ENCODE results near the gene BRINP3.
"Not testable (repeated sequence)": the region's sequence is repeated elsewhere in the genome, so short reads cannot be mapped to it uniquely, and the experiment has no call there.

Gene BRINP3

DNA sequence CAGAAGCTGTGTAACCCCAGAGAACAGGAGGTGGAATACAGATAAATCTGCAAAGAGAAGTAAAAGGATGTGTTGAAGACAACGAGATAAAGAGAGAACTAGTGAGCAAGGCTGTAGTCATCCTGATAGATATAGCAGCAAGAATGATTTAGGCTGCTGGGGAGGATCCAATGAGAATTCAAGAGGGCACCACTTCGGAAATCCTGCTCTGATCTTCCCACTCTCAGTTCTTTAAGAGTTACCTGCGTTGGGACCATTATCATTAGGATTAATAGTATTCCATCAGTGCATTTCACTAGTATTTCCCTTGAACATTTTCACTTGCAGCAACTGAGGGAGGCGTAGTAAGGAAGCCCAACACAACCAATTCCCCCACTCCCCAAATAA lies at the start of gene BRINP3:
Gene BRINP3 (minus strand): TSS at position 103 of the 387 bp plus-strand sequence.
- no peak for DNase-seq

DNA sequence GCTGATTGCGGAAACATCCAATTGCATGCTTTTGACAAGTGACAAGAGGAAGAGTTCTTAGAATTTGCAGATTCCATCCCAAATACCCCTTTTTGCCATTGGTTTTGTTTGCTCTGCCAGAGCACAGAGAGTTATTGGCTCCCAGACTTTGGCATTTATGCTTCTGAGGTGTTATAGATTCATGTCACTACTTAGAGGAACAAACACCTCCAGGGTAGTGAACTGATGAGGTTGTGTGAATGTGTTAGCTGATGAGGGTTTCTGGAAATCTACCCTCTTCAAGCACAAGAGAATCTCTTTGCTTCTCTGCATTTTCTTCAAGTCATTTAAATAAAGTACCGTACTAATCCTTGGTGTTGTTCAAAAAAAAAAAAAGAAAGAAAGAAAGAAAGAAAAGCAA lies 33.9 kb upstream of the BRINP3 start:
- no peak for DNase-seq

DNA sequence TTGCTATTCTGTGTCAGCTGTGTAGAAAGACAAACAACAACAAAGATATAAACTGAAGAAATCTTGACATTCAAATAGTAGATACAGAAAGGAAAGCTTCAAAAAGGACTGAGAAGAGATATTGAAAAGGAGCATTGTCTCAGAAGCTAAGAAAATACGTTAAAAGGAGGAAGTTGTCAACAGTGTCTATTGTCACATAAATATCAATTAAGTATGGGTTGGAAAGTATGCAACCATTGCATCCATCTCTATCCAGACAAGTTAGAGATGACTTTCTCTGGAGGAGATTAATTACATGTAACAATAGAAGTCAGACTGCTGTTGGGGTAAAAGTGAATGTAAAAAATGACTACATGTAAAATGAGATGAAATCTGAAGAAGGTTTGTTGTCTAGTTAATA lies 29.7 kb upstream of the BRINP3 start:
- no peak for DNase-seq

- DNase-seq = not testable (repeated sequence)
Observed at GRCh38 chr1:190504539-190504938, 26.9 kb upstream of the BRINP3 start.

DNA sequence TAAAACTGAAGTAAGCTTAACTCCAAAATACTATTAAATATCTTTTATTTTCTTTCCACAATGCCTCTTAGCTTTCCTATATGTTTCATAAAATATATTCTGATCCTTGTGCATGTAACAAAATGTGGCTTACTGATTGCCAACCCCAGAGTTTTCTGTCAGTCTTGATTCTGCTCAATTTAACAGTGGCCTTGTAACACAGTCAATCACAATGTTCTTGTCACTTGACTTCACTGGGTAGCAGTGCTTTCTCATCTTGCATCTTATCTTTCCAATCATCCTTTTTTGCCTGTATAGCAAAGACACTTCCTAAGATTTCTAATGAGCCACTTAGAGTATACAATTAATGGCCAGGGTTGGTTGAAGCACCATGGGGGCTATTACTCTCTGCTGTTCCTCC lies 19.9 kb upstream of the BRINP3 start:
- no peak for DNase-seq

GRCh38 chr1:190494451-190494850 lies 16.8 kb upstream of the BRINP3 start:
- DNase-seq = no peak

- DNase-seq = no peak
Observed at GRCh38 chr1:190491404-190491803, 13.7 kb upstream of the BRINP3 start.

GRCh38 chr1:190484045-190484444 lies 6.4 kb upstream of the BRINP3 start:
- DNase-seq = no peak

- no peak for DNase-seq
Observed at GRCh38 chr1:190480231-190480630, 2.6 kb upstream of the BRINP3 start.

- no peak for DNase-seq
Observed at GRCh38 chr1:190479516-190479915, 1.9 kb upstream of the BRINP3 start.

- no peak for DNase-seq
Observed at GRCh38 chr1:190479050-190479397, 1.4 kb upstream of the BRINP3 start.

- no peak for DNase-seq
Observed at GRCh38 chr1:190478149-190479049, 735 bp upstream of the BRINP3 start.

DNA sequence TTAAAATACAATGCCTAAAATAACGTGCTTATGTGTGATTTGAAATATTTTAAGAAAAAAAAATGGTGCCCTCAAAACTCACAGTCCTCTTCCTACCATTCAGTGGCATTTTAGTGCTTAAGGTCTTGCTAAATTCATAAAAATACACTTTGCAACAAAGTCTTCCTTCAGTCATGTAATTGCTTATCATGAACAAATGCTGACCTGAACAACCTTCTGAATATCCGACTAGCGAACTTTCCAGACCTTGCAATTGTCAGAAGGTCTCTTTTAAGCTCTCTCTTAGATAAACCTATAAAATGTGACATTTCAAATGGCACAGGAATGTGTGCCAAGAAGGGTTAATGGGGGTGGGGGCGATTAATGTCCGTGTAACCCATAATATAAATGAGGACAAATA lies 858 bp downstream of the BRINP3 start:
- DNase-seq = no peak

- DNase-seq = no peak
Observed at GRCh38 chr1:190476321-190476720, 1.3 kb downstream of the BRINP3 start.

DNA sequence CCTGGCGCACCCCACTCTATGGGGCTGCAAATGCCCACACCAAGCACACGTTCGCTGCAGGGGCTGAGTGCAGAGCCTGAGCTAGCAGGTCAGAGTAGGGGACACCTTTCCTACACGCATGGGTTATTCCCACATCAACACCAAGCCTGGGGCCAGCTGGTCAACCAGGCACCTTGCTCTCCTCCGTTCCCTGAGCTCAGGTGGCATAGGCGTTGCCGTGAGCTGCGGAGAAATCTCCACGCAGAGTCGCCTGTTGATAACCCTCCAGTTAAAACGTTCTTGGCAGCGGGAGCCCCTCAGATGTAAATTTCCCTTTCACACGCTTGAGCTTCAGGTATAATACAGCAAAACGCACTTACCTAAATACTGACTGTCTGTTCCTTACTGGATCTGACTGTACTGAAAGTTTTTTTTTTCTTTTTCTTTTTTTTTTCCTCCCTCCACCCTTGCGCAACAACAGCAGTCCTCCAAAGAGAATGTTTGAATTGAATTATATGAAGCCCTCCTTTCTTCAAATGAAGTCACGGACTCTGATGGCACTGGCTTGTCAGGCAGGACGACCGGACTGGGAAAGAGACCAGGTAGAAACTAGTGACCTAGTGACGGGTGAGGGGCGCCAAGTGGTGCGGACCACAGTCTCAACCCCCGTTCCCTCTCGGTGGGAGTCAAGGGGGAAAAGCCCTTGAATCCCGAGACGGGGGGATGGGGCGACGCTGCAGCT lies 2.1 kb downstream of the BRINP3 start:
- DNase-seq = no peak

- no peak for DNase-seq
Observed at GRCh38 chr1:190474650-190475211, 2.9 kb downstream of the BRINP3 start.

DNA sequence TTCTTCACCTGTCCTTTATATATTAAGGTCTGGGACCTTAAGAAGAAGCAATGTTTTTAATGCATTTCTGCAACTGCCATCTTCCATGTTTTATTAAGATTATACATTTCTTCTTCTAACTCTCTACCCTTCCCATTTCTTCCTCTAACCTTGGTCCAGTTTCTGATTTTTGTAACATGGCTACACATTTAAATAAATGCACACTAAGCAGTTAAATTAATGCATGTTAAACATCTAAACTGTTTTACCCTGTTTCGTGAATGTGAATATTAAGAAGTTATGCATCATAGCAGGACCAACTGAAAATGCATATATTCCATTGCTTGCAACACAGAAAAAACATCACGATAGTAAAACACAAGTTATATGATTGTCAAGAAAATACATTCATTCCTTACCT lies 3.7 kb downstream of the BRINP3 start:
- DNase-seq = no peak

DNA sequence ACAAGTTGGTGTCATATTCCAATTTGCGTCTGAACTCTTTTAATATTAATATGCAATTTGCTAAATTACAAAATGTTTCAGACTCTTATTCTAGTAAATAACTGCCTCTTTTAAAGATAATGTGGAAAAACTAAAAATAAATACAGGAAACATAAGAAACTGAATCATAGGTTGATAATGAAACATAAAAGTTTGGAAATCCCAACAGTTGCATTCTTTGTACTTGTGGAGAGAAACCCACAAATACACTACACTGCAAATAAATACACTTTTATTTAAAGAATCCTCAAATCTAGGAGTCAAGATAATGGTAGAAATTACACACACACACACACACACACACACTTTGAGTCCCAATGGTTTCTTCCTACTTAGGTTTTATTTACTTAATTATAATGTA lies 5.2 kb downstream of the BRINP3 start:
- no peak for DNase-seq

DNA sequence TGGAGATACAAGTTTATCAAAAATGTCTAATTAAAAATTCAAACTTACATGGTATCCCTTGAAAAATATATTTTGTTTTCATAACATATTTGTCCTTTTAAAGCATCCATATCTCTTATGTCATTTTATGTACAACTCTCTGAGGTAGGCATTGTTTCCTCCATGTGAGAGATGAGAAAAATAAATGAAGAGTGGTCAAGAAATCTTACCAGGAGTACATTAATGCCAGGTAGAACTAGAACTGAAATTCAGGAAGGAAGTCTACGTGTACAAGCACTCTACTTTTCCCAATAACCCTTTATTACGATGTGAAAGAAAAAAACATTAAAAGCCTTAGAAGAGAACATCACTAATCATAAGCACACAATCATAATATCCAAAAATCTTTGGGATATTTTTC lies 5.6 kb downstream of the BRINP3 start:
- no peak for DNase-seq

DNA sequence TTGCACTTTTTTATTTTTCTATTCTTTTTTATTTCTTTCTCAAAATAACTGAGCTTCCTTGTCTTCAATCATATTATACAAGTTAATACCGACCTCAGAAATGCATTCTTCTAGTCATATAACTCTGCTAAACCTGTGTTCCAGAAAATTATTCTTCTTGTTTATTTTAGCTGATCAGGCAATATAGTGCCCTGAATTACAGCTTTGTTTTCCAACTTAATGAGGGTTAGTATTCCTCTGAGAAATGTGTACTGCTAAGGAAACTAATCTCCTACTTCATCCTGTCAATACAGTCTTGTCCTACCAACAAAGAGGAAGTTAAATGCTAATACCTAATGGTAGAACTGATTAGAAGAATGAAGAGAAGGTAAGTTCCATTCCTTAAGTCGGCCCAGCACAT lies 13.0 kb downstream of the BRINP3 start:
- no peak for DNase-seq

DNA sequence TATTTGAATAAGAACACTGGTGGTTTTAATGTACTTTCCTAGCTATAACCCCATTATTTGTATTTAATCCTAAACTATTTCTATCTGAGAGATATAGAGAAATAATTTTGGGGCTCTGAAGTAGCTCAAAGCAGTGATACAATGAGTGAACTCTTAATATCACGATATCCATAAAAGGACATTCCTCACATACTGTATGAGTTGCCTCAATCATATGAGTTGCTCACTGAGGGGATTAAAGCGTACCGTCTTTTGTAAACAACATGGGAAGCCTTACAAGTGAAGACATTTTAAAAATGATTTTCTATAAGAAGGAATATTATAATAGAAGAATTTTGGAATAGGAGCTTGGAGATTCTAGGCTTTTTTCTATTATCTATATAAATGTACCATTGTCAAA lies 21.5 kb downstream of the BRINP3 start:
- no peak for DNase-seq

DNA sequence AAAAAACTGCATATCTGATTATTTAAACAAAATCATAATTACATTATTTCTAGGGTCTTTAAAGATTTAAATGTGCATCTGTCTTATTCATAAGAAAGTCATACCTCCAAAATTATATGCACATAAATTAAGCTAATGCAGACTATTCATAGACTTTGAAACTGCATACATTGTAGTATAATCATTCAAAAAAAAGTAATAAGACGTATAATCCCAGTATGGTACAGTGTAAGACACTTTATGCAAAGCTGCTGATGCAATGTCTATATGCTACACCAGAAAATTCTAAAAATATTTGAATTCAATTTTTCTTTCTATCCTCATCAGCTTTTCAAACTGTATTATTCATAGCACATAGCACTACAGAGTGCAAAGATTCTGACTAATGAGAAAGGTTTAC lies 22.0 kb downstream of the BRINP3 start:
- no peak for DNase-seq

DNA sequence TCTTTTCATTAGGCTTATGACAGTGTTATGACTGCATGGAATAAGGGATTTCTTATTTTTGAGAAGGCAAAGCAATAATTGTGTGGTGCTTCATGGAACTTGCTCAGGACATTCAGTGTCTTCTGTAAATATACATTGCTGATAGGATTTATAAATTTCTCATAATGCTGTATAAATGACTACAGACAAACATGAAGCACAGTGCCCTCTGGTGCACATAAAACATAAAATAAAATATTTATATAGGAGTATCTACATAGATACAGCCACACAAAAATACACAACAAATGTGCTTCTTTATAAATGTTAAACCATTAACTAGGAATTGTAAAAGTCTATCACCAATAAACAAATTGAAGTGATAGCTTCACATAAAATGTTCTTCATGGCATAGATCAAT lies 24.1 kb downstream of the BRINP3 start:
- peak; percentile 17 for DNase-seq

DNA sequence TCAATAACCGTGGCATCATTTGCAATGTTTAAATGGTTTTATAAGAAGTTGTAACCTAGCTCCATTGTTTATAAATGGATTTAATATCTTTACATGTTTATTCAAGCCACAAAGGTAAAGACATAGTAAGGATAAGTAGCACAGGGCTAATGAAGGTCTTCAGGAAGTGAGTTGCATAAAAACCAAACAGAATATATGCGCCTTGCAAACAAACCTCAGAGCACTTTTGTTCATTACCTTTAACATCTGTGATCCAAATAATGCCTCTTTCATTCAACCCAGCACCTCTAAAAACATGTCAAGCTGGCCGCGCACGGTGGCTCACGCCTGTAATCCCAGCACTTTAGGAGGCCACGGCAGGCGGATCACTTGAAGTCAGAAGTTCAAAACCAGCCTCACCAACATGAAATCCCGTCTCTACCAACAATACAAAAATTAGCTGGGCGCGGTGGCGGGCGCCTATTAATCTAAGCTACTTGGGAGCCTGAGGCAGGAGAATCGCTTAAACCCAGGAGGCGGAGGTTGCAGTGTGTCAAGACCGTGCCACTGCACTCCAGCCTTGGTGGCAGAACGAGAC lies 25.3 kb downstream of the BRINP3 start:
- no peak for DNase-seq
